IPS DF 4.7 (cell line): ENCODE results near the gene ARL15.

Source experiments
- DNase-seq: peaks from one replicate; pipeline ENCODE4 v3.0.0-alpha.2; 2013; ENCODE audit warnings: low spot score; ENCODE audit errors: extremely low read depth

The ARL15 gene

GRCh38 chr5:54159893-54160195 is 150.5 kb downstream of the ARL15 start:
- no peak for DNase-seq

- no peak for DNase-seq
Observed at GRCh38 chr5:54159153-54159892, 151.1 kb downstream of the ARL15 start.

- no peak for DNase-seq
Observed at GRCh38 chr5:54156577-54156976, 153.8 kb downstream of the ARL15 start.

GRCh38 chr5:54150841-54151240 is 159.5 kb downstream of the ARL15 start:
- DNase-seq = no peak

GRCh38 chr5:54148858-54149257 is 161.5 kb downstream of the ARL15 start:
- no peak for DNase-seq

- no peak for DNase-seq
Observed at GRCh38 chr5:54148067-54148845, 162.1 kb downstream of the ARL15 start.

GRCh38 chr5:54146916-54147315 is 163.5 kb downstream of the ARL15 start:
- DNase-seq = no peak

GRCh38 chr5:54146390-54146789 is 164.0 kb downstream of the ARL15 start:
- no peak for DNase-seq

- DNase-seq = no peak
Observed at GRCh38 chr5:54140247-54140840, 170.0 kb downstream of the ARL15 start.

- DNase-seq = no peak
Observed at GRCh38 chr5:54136516-54137440, 173.6 kb downstream of the ARL15 start.

GRCh38 chr5:54135042-54135441 is 175.3 kb downstream of the ARL15 start:
- no peak for DNase-seq

GRCh38 chr5:54133917-54134316 is 176.5 kb downstream of the ARL15 start:
- DNase-seq = no peak

- no peak for DNase-seq
Observed at GRCh38 chr5:54120473-54120872, 189.9 kb downstream of the ARL15 start.

- DNase-seq = no peak
Observed at GRCh38 chr5:54117957-54118356, 192.4 kb downstream of the ARL15 start.

GRCh38 chr5:54115735-54116403 is 194.5 kb downstream of the ARL15 start:
- no peak for DNase-seq

GRCh38 chr5:54113060-54113459 is 197.3 kb downstream of the ARL15 start:
- DNase-seq = no peak

- DNase-seq = no peak
Observed at GRCh38 chr5:54109626-54110330, 200.6 kb downstream of the ARL15 start.

- DNase-seq = no peak
Observed at GRCh38 chr5:54108136-54108535, 202.2 kb downstream of the ARL15 start.

- no peak for DNase-seq
Observed at GRCh38 chr5:54103871-54104270, 206.5 kb downstream of the ARL15 start.

GRCh38 chr5:54098267-54098666 is 212.1 kb downstream of the ARL15 start:
- no peak for DNase-seq
